Activated CD8-positive, alpha-beta memory T cell treated with anti-CD3 and anti-CD28 coated beads, Interleukin-2, amount 50 U/mL, for 24 hours (primary cell): ENCODE measurements around the gene CLCNKB.

Source experiments
- DNase-seq: peaks from one replicate; pipeline ENCODE4 v3.0.0-alpha.2; 2020; ENCODE audit errors: extremely low read depth

The CLCNKB gene

GRCh38 chr1:16076031-16076864 lies 32.7 kb downstream of the CLCNKB start:
- DNase-seq: no peak

GRCh38 chr1:16076865-16077238 lies 33.3 kb downstream of the CLCNKB start:
- no peak for DNase-seq

GRCh38 chr1:16077406-16078245 lies 34.0 kb downstream of the CLCNKB start:
- no peak for DNase-seq

DNA sequence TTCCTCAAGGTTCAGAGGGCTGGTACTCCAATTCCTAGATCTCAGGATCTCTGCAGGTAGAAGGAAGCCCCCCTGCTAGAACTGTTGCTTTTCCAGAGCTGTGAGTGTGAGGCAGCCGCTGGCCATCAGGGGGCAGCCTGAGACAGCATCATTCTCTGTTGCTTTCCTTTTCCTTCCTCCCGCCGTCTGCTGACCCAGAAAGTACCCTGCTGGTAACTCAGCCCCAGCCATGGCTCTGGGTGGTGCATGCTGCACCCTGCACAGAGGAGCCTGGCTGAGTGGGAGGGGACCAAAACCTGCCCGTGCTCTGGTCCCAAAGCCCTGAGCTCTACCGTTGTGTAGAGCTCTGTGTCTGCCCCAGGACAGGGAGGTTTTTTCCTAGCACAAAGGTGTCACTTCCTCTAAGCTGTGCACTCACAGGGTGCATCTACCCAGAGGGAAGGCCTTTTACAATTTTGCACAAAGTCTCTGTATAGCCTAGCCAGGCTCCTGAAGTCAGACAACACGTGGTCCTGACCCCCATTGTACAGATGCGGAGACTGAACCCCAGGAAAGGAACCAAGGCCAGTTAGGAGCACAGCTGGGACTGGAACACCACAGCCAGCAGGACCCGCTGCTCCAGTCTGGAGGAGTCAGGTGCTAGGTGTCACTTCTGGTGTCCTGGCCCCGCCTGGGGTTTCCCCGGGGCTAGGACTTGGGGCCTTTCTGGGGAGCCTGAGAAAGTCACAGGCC lies 35.5 kb downstream of the CLCNKB start:
- DNase-seq: peak; percentile 40

GRCh38 chr1:16080422-16081150 lies 37.0 kb downstream of the CLCNKB start:
- no peak for DNase-seq

- no peak for DNase-seq
These were observed 38.1 kb downstream of the CLCNKB start for GRCh38 chr1:16081636-16082035.

DNA sequence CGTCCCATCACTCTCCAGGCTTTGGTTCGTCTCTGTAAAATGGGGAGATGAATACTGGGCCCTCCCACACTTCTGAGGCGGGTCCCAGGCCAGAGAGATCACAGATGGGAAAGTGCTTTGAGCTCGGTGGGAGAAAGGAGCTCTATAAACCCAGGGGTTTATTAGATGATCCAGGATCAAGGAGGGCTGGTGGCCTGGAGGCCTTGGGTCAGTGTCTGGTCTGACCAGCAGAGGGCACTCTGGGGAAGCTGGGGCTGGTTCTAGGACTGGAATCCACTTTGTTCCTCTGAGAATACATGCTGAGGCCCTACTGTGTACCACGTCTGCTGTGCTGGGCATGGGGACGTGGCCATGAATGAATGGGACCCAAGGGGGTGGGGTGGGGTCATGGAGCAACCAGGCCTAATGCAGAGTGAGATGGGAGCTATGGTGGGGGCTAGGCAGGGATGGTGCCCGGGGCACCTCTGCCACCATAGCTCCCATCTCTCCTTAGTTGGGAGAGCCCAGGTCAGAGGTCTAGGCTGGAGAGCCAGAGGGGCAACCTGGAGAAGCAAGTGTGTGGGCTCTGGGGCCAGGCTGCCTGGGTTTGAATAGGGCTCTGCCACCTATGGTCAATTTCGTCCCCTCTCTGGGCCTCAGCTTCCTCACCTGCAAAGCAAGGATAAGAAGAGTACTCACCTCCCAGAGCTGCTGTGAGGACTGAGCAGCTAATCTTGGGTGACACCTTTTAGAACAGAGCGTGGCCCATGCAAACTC lies 38.9 kb downstream of the CLCNKB start:
- DNase-seq: peak; percentile 23

DNA sequence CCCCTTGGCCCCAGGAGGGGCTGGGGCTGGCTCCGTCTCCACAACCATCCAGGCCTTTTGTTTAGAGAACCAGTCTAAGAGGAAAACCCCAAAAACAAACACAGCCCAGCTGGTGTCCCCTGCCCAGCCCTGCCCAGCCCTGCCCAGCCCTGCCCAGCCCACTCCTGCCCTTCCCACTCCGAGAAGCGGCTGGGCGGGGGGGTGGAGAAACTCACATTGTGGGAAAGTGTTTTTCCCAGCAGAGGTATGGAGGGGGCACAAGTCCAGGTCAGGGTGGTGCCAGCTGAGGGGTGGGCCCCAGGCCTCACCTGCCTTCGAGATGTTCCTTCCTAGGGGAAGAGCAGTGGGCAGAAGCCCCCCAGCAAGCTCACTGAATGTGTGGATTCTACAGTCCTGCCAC lies 39.9 kb downstream of the CLCNKB start:
- DNase-seq: no peak

GRCh38 chr1:16085522-16085921 lies 41.9 kb downstream of the CLCNKB start:
- no peak for DNase-seq

- DNase-seq: no peak
These were observed 44.2 kb downstream of the CLCNKB start for GRCh38 chr1:16087733-16088132.

DNA sequence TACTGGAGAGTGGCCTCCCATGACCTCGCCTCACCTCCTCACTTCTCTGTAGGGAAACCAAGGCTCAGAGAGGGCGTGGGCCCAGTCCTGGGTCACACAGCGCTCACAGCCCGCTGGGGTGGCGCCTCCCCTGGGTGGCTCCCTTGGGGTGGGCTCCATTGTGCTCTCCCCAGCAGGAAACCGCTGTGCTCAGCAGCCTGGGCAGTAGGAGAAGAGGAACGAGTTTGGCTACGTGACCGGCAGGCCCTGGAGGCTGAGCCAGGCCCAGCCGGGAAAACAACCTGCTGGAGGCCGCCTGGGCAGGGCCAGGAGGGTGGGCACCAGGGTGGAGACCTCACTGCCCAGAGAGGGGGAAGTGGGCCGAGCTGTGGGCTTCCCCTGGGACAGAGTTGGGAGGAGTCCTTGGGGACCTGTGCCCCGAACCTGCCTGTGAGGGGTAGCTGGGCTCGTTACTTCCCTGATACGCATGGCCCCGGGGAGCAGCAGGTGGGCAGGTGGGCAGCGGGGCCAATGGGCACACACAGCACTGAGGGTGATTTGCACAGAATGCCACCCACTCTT lies 44.8 kb downstream of the CLCNKB start:
- DNase-seq: no peak

DNA sequence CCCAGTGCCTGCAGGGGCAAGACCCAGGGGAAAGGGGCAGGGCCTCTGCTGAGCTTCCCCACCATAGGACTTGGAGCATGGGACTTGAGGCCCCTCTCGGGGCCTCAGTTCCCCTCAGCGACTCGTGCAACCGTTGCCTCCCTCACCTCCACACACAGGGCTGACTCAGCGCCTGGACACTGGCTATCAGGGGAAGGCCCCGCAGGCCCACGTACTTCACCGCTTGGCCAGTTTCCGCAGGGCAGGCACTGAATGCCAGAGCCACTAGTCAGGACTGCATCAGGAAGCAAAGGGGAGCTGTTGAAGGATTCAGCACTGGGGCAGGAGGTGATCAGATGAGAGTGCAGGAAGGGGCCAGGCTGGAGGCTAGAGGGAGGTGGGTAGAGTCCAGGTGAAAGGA lies 45.4 kb downstream of the CLCNKB start:
- no peak for DNase-seq

DNA sequence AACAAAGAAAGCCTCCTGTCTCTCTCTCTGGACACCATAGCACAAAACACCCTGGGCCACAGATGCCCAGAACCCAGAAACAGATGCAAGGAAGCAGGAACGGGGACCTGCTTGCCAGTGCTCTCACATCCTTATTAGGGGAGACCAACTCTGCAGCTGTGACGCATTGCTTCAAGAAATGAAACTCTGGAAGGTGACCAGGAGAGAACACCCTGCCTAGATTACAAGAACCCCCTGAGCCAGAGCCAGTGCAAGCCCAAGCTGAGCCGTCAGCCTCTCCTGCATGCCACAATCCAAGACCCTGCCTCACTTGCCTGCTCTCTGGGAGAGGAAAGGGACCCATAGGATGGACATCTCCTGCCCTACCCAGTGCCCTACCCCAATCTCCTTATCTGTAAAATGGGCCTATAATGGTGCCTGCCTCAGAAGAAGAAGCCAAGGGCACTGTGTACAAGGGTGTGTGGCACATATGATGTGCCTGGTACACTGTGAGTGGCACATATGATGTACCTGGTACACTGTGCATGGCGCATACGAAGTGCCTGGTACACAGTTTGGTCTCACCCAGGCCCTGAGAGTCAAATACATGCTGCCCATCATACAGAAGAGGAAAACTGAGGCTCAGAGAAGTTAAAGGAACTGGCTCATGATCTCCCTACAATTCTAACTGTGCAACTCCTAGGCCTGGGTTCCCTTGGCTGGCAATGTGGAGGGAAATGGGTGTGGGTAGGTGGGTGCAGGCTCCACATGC lies 46.7 kb downstream of the CLCNKB start:
- DNase-seq: no peak

GRCh38 chr1:16091296-16091695 lies 47.7 kb downstream of the CLCNKB start:
- no peak for DNase-seq

DNA sequence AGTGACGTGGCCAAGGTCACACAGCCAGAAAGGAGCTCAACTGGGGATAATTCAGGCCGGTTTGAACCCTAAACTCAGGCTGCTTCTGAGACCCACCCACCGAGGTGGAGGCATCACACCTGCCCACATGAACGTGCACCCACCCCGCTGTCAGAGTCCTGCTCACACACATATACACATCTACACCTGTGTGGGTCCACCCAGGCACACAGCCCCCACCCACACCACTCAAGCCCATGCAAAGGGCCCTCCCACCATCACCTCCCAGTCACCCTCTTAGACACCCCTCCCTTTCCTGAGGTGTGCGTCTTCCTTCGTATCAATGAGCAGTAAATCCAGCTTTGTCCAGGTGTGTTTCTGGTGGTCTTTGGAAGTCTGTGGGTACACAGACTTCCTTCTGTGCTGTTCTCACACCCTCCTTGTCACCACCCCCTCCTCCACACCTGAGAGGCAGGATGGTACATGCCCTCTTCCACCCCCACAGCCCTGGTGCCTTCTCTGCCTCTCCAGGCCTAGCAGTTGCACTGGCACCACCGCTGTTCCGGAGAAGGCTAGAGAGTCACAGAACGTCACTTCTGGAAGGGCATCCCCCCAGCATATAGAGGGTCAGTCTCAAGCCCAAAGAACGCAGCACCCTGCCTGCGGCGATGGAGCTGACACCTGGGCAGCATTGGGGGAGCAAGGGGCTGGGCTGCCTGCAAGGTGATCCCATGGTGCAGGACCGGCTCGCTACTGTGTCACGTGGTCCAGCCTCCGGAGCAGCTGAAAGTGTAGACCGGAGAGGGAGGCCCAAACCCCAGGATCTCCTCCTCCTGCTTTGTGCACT lies 48.7 kb downstream of the CLCNKB start:
- DNase-seq: no peak

GRCh38 chr1:16092923-16093511 lies 49.4 kb downstream of the CLCNKB start:
- DNase-seq: no peak

GRCh38 chr1:16093611-16094010 lies 50.0 kb downstream of the CLCNKB start:
- no peak for DNase-seq

DNA sequence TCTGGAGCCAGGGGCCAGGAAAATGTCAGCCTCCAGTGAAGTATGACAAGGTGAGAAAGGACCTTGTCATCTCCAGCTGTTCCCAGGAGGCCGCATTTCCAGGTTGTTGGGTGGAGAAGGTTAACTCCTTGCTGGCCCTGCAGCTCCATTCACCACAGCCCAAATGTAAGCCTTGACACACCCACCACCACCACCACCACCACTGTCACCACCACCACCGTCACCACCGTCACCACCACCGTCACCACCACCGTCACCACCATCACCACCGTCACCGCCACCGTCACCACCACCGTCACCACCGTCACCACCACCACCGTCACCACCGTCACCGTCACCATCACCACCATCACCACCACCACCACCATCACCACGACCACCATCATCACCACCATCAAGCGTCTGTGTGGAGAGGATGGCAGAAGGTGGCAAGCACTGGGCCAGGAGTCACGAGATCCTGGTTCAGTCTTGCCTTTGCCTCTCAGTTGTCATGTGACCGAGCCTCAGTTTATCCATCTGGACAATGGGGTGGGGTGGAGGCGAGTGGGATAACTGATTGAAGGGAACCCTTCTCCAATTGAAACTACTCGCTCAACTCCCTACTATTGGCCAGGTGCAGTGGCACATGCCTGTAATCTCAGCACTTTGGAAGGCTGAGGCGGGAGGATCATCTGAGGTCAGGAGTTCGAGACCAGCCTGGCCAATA lies 51.0 kb downstream of the CLCNKB start:
- DNase-seq: no peak
